ENCODE data around the gene E2F1.

GRCh38 chr20:33697129-33697528, 10.9 kb upstream of the E2F1 start:
- TF ChIP-seq CTCF (IDR thresholded peaks at IDR 0.05; ENCODE audit: extremely low read depth in 1 of 2, insufficient read depth in 1 of 2, low read depth in 1 of 2, low read length in 2 of 2) (no peak), EZH2 (IDR thresholded peaks at IDR 0.05; ENCODE audit: borderline replicate concordance, low read depth, low read length, severe bottlenecking) (no peak)
